Stimulated activated CD8-positive, alpha-beta memory T cell treated with anti-CD3 and anti-CD28 coated beads, Interleukin-7, amount 100 ng/mL, for 24 hours (primary cell): ENCODE data around the gene ZNF593OS.

Experiments
- DNase-seq: peaks from one replicate; pipeline ENCODE4 v3.0.0-alpha.2; 2020; ENCODE audit warnings: low read depth

Gene ZNF593OS

DNA sequence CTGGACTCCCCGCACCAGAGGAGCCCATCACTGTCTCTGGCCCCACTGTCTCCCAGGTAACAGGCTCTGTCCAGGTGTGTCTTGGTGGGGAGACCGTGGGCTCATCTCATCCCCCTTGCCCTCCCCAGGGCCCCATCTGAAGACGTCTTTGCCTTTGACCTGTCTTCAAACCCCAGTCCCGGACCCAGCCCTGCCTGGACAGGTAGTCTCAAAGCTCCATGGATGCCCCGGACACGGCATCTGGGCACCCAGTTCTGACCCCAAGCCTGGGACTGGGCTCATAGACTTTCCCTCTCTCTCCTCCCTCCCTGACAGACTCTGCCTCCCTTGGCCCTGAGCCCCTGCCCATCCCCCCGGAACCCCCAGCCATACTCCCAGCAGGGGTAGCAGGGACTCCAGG is 12.5 kb upstream of the ZNF593OS start:
- DNase-seq, result no peak

DNA sequence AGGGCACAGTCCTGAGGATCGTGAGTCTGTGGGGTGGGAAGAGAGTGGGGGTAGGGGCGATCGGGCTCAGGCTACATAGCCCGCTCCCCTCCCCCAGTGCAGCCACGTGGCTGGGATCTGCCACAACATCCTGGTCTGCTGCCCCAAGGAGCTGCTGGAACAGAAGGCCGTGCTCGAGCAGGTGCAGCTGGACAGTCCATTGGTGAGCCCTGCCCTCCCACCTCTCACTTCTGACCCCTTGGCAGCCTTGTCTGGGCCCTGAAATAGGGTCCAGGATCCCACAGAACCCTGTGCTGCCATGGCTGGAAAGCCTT is 10.7 kb upstream of the ZNF593OS start:
- no peak for DNase-seq

DNA sequence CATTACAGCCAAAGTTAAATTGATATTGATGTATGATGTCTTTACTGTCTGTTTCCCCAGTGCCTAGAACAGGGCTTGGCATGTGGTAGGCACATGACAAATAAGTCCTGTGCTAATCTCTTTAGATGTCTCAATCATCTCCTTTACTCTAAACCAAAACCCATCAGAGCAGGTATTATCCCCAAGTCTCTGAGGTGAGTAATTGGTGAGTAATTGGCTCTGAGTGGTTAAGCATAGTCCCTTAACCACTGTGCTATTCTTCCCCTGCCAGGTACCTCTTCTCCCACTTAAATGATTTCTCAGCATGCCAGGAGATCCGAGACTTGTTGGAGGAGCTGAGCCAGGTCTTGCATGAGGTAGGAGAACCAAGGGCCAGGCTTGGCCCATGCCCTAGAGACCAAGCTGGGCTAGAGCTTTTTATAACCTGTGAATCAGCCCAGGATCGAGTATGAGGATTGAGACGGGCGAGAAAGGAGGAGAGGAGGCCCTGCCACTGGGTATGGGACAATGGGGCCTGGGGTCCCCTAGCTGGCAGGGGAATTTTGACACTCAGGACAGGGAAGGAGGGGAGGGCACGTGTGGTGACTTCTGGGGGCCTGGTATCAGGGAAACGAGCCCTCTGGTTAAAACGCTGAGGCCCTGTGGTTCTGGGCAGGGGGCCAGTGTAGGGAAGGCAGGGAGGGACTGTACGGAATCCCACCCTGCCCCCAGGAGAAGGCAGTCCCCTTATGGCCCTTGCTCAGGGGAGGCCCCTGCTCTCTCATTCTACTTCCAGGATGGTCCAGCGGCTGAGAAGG is 10.2 kb upstream of the ZNF593OS start:
- DNase-seq, result no peak

- no peak for DNase-seq
Measured at GRCh38 chr1:26180010-26180506, 8.4 kb upstream of the ZNF593OS start.

DNA sequence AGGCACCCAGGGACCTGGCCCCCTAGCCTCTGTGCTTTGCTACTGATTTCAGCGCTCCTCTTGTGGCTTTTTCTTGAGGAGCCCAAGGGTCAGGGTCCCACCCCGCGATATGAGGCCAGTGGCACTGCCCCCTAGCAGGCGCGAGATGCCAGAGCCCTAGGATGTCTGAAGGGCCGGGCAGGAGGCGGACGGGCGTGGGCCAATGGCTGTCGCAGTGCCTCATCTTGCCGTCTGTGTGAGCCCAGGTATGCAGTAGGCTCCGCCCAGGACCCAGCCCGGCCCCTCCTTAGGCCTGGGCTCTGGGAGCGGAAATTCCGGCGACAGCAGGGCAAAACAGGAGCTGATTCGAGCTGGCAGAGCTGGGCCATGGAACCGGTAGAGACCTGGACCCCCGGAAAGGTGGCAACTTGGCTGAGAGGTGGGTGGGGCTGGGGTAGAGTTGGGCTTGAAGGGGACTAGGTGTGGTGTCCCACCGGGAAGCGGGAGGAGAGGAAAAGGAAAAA is 5.6 kb upstream of the ZNF593OS start, which contains the start of gene CNKSR1:
TSS of gene CNKSR1 (plus strand) at position 310 of the 503 bp plus-strand sequence. CDS start at position 367, 57 bp downstream.
- DNase-seq, result no peak

DNA sequence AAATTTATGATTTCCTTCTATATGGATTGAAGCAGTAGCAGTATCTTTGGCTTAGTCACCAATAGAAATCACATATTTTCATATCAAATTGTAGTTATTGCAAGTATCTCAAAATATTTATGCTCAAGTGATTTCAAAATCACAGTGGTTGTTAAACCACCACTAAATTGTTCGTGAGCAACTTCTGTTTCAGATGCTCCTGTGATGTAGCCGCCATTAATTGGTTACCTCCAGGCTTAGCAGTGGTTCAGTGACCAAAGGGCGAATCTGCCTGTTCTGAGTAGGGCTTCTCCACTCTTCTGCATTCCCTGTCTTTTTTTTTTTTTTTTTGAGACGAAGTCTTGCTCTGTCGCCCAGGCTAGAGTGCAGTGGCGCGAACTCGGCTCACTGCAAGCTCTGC is 3.7 kb upstream of the ZNF593OS start:
- no peak for DNase-seq

DNA sequence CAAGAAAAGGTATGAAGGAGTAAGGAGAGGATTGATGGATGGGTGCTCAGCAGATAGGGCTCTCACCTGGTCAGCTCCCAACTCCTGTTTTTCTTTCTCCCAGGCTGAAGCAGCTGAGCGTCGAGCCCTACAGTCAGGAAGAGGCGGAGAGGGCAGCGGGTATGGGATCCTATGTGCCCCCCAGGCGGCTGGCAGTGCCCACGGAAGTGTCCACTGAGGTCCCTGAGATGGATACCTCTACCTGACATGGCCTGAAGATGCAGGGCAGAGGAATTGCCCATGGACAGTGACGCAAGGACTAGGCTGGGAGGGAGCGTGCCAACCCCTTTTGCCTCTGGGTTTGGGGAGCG is 1.2 kb downstream of the ZNF593OS start:
- DNase-seq, result no peak

DNA sequence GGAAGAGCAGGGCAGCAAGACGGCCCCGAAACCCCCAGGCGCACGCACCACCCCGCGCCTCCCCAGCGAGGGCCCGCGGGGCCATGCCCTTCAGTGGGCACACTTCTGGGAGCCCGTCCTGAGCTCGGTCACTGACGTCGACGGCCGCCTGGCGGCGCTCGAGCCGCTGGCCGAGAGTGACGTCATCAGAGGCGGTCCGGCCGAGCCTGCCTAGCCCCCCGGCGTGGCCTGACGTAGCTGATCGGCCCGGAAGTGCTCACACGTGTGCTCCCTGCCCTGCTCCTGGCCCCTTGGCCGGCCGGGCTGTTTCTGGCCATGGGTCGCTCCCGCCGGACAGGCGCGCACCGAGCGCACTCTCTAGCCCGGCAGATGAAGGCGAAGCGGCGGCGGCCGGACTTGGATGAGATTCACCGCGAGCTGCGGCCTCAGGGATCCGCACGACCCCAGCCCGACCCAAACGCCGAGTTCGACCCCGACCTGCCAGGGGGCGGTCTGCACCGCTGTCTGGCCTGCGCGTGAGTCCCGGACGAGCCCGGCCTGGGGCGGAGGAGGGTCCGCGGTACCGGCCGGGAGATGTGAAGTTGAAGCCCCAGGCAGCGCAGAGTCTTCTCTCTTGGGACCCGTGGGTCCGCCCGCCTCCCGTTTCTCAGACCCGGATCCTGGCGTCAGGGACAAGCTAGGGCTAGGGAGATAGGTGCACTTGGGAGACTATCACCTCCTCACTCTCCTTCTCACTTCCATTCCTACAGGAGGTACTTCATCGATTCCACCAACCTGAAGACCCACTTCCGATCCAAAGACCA is 1.8 kb downstream of the ZNF593OS start, which contains the start of gene ZNF593:
TSS of gene ZNF593 (plus strand) at position 240 of the 803 bp plus-strand sequence. CDS start at position 316, 76 bp downstream.
- DNase-seq, result peak; percentile 78

DNA sequence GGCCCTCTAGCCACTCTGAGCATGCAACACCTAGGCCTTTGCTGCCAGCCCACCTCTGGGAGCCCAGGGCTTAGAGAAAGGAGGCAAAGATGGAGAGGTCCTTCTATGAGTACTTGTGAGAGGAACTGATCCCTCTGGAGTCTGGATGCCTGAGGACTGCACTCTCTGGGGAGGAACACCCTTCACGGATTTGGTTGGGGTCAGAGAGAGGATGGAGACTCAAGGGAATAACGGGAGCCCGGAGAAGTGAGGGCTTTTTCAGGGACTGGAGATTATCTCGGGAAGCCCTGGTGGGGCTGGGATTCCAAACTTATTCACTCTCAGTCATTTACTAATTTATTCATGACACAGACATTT is 2.5 kb downstream of the ZNF593OS start:
- no peak for DNase-seq

- DNase-seq, result no peak
Measured at GRCh38 chr1:26168410-26169197, 3.0 kb downstream of the ZNF593OS start, which contains the start of gene C1orf232. C1orf232 (minus strand) TSS chr1:26168963; CDS start chr1:26168499, 464 bp downstream.

- DNase-seq, result no peak
Measured at GRCh38 chr1:26166719-26167281, 4.8 kb downstream of the ZNF593OS start.

- DNase-seq, result no peak
Measured at GRCh38 chr1:26164861-26165842, 6.5 kb downstream of the ZNF593OS start.

GRCh38 chr1:26164036-26164860 is 7.4 kb downstream of the ZNF593OS start:
- DNase-seq, result no peak

DNA sequence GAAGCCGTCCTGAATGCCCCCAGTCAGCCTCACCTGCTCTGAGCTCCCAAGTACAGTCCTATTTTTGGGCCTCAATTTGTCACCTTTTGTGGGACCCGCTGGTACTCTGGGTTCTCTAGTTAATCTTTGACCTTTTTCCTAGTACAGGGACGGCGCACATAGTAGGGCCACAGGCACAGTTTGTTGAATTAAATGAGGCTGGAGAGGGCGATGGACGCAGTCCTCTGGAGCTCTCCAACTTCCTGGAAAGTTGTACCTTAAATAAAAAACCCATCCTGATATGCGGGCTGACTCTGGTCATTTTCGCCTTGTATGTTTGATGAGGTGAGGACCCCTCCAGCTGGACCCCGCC is 8.0 kb downstream of the ZNF593OS start:
- DNase-seq, result no peak

- DNase-seq, result no peak
Measured at GRCh38 chr1:26162220-26162709, 9.4 kb downstream of the ZNF593OS start.

- DNase-seq, result no peak
Measured at GRCh38 chr1:26161415-26162219, 10.0 kb downstream of the ZNF593OS start.

GRCh38 chr1:26160527-26161414 is 10.9 kb downstream of the ZNF593OS start:
- no peak for DNase-seq

DNA sequence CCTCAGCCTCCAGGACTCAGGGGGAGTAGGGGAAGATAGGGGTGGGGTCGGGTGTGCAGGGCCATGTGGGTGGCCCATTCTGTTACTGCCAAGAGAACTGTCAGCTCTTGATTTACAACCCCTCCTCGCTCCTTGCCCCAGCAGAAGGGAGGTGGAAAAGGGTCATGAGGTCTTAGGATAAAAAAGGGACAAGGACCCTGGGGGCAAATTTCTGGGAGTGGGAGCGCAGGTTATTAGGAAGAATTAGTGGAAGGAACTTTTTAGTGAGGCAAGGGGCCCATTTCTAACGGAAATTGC is 11.9 kb downstream of the ZNF593OS start:
- DNase-seq, result no peak
